ENCODE data around the gene OLFM4. TPM values are rescaled to one million over a fixed set of nuclear protein-coding genes. Genes with fewer than 3 reads are reported as not detected.

Gene OLFM4
- polyA plus RNA-seq, 1 donor (not counting 4 experiments of a cell fraction or from before 2014, with no cell fraction given), result not detected

DNA sequence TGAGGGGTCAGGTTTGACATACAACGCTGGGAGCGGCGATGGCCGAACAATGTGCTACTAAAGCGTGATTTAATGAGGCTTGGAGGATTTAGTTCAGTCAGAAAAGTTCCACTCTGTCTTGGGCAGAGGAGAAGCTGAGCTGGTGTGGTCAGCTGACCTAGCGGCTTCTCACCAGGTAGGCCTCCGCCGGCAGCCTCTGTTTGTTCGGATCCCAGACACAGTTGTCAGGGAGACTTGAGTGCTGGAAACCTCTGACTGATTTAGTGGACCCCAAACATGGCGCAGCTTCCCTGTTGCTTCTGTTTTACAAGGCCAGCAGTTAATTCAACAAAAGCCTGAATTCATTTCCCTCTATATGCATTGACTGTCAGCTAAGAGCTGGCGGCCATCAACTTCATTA, 36.5 kb upstream of the OLFM4 start:
- DNase-seq (ENCODE audit: low read depth, low spot score) (no peak), FAIRE-seq (no peak)
- no peak overlapping the region for H3K27ac ChIP-seq (ENCODE audit: control insufficient read depth, insufficient read depth, low read length)
- H3K9ac ChIP-seq (ENCODE audit: control insufficient read depth, extremely low read depth, insufficient read depth, low read length), result no peak overlapping the region
- H2AFZ ChIP-seq (ENCODE audit: control insufficient read depth, low read length), result no peak overlapping the region
- H4K20me1 ChIP-seq (ENCODE audit: control insufficient read depth, extremely low read depth, insufficient read depth, low read length), result no peaks in the 10 kb centered on the region
- H3K4me2 ChIP-seq (ENCODE audit: control insufficient read depth, extremely low read depth, insufficient read depth, low read depth, low read length), result no peak overlapping the region
- no peak overlapping the region for H3K4me3 ChIP-seq (ENCODE audit: control insufficient read depth in 2 of 3, extremely low read depth in 1 of 3, insufficient read depth in 2 of 3, low read depth in 1 of 3, low read length in 3 of 3)
- peaks cover 4% of the 10 kb centered on the region for H3K27me3 ChIP-seq (ENCODE audit: control insufficient read depth, extremely low read depth, insufficient read depth, low read length)
- no peaks in the 10 kb centered on the region for H3K79me2 ChIP-seq (ENCODE audit: control insufficient read depth, insufficient read depth, low read length)
- dilution Hi-C loops (cut with MboI; ENCODE audit: extremely low pct_ligation_motif_present, low sequenced_read_pairs), result no loop called here
- no peaks in the 10 kb centered on the region for H3K9me1 ChIP-seq (ENCODE audit: control insufficient read depth, extremely low read depth, insufficient read depth, low read length)
- TF ChIP-seq EZH2 (IDR thresholded peaks at IDR 0.05; ENCODE audit: low read length), result no peak
- TF ChIP-seq, protein P1, sequence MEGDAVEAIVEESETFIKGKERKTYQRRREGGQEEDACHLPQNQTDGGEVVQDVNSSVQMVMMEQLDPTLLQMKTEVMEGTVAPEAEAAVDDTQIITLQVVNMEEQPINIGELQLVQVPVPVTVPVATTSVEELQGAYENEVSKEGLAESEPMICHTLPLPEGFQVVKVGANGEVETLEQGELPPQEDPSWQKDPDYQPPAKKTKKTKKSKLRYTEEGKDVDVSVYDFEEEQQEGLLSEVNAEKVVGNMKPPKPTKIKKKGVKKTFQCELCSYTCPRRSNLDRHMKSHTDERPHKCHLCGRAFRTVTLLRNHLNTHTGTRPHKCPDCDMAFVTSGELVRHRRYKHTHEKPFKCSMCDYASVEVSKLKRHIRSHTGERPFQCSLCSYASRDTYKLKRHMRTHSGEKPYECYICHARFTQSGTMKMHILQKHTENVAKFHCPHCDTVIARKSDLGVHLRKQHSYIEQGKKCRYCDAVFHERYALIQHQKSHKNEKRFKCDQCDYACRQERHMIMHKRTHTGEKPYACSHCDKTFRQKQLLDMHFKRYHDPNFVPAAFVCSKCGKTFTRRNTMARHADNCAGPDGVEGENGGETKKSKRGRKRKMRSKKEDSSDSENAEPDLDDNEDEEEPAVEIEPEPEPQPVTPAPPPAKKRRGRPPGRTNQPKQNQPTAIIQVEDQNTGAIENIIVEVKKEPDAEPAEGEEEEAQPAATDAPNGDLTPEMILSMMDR (optimal IDR thresholded peaks at IDR 0.05 in 1 of 3, IDR thresholded peaks at IDR 0.05 in 1 of 3, conservative IDR thresholded peaks at IDR 0.05 in 1 of 3; ENCODE audit: extremely low read depth in 1 of 3, insufficient read depth in 2 of 3, low read length in 3 of 3), result no peak
- no peaks in the 10 kb centered on the region for H3K9me3 ChIP-seq (ENCODE audit: control insufficient read depth, low read depth, low read length)
- H3K4me1 ChIP-seq (ENCODE audit: control insufficient read depth, extremely low read depth, insufficient read depth, low read length), result no peaks in the 10 kb centered on the region
- H3K36me3 ChIP-seq (ENCODE audit: control insufficient read depth in 2 of 2, extremely low read depth in 1 of 2, insufficient read depth in 2 of 2, low read length in 2 of 2), result no peaks in the 10 kb centered on the region

DNA sequence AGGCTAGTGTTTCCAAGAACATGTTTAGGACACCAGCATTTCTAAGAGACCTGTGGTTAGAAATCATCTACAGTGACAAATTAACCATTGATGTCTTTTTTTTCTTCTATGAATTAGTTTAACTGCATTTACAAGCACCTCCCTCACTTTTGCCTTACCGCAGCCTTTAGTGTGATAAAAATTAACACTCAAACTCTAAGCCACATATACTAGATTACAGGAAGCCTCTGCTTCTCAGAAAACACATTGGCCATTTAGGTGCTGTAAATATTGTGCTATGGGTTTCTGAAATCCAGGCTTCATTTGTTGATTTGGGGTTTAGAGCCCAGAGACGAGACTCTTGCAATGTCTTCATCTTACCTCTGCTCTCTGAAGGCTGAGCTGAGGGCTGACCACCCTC, 34.6 kb upstream of the OLFM4 start:
- H3K4me1 ChIP-seq (ENCODE audit: control insufficient read depth, extremely low read depth, insufficient read depth, low read length), result no peaks in the 10 kb centered on the region
- TF ChIP-seq, protein P1 (optimal IDR thresholded peaks at IDR 0.05 in 1 of 3, IDR thresholded peaks at IDR 0.05 in 1 of 3, conservative IDR thresholded peaks at IDR 0.05 in 1 of 3; ENCODE audit: extremely low read depth in 1 of 3, insufficient read depth in 2 of 3, low read length in 3 of 3), result no peak
- no peak for TF ChIP-seq EZH2 (IDR thresholded peaks at IDR 0.05; ENCODE audit: low read length)
- no peaks in the 10 kb centered on the region for H3K79me2 ChIP-seq (ENCODE audit: control insufficient read depth, insufficient read depth, low read length)
- DNase-seq (ENCODE audit: low read depth, low spot score) (no peak), FAIRE-seq (no peak)
- no peaks in the 10 kb centered on the region for H4K20me1 ChIP-seq (ENCODE audit: control insufficient read depth, extremely low read depth, insufficient read depth, low read length)
- H3K9ac ChIP-seq (ENCODE audit: control insufficient read depth, extremely low read depth, insufficient read depth, low read length), result no peak overlapping the region
- dilution Hi-C loops (cut with MboI; ENCODE audit: extremely low pct_ligation_motif_present, low sequenced_read_pairs), result no loop called here
- no peak overlapping the region for H3K4me2 ChIP-seq (ENCODE audit: control insufficient read depth, extremely low read depth, insufficient read depth, low read depth, low read length)
- no peak overlapping the region for H3K4me3 ChIP-seq (ENCODE audit: control insufficient read depth in 2 of 3, extremely low read depth in 1 of 3, insufficient read depth in 2 of 3, low read depth in 1 of 3, low read length in 3 of 3)
- no peaks in the 10 kb centered on the region for H3K9me3 ChIP-seq (ENCODE audit: control insufficient read depth, low read depth, low read length)
- H3K9me1 ChIP-seq (ENCODE audit: control insufficient read depth, extremely low read depth, insufficient read depth, low read length), result no peaks in the 10 kb centered on the region
- H3K27me3 ChIP-seq (ENCODE audit: control insufficient read depth, extremely low read depth, insufficient read depth, low read length), result peaks cover 4% of the 10 kb centered on the region
- H2AFZ ChIP-seq (ENCODE audit: control insufficient read depth, low read length), result no peak overlapping the region
- H3K36me3 ChIP-seq (ENCODE audit: control insufficient read depth in 2 of 2, extremely low read depth in 1 of 2, insufficient read depth in 2 of 2, low read length in 2 of 2), result no peaks in the 10 kb centered on the region
- no peak overlapping the region for H3K27ac ChIP-seq (ENCODE audit: control insufficient read depth, insufficient read depth, low read length)
